H1 (cell line): ENCODE measurements around the gene CCL1. TPM values are rescaled to one million over a fixed set of nuclear protein-coding genes. Genes with fewer than 3 reads are reported as not detected.

Experiments
- CTCF ChIA-PET: fragments of 300-600 bp; sonication (Branson Sonifier 250); formaldehyde crosslinking; loops from one replicate; lab custom pipeline; 2021; ENCODE audit not compliant: partially characterized antibody; lab: Charles Lee
- POLR2A ChIA-PET: fragments of 300-600 bp; sonication (Branson Sonifier 250); formaldehyde crosslinking; loops from one replicate; lab custom pipeline; 2021; ENCODE audit warnings: inconsistent platforms; ENCODE audit not compliant: partially characterized antibody; lab: Charles Lee
- DNase-seq, 2 experiments: peaks; one replicate each; pipeline versions ENCODE4 v3.0.0 to v3.0.0-alpha.2; 2010 to 2022; ENCODE audit warnings: low spot score in 2 of 2, low read depth in 1 of 2, mixed read lengths in 1 of 2
- FAIRE-seq: peaks from 2 replicates; lab custom pipeline; 2011; peaks lifted over from hg19 to GRCh38; lab: Jason Lieb, UNC
- H2AFZ ChIP-seq: 2 replicates; pipeline ENCODE4 v1.8.1; 2012; ENCODE audit warnings: low read length, inconsistent platforms
- H2AK5ac ChIP-seq: 2 replicates; pipeline ENCODE4 v1.6.1; 2013; ENCODE audit warnings: low read depth, low read length
- H2BK120ac ChIP-seq: replicated peaks from 2 replicates; pipeline ENCODE3; 2013; ENCODE audit warnings: low read depth, low read length, inconsistent platforms
- H2BK12ac ChIP-seq: 2 replicates; pipeline ENCODE4 v1.6.1; 2013; ENCODE audit warnings: low read depth, low read length
- H2BK15ac ChIP-seq: 2 replicates; pipeline ENCODE4 v1.6.1; 2013; ENCODE audit warnings: low read length
- H2BK20ac ChIP-seq: 2 replicates; pipeline ENCODE4 v1.6.1; 2013; ENCODE audit warnings: low read length
- H2BK5ac ChIP-seq: 2 replicates; pipeline ENCODE4 v1.6.1; 2013; ENCODE audit warnings: low read depth, low read length
- H3K14ac ChIP-seq: 2 replicates; pipeline ENCODE4 v1.6.1; 2013; ENCODE audit warnings: inconsistent platforms; ENCODE audit not compliant: insufficient read length
- H3K18ac ChIP-seq: 2 replicates; pipeline ENCODE4 v1.6.1; 2013; ENCODE audit warnings: low read length; ENCODE audit errors: extremely low read depth
- H3K23ac ChIP-seq: 2 replicates; pipeline ENCODE4 v1.6.1; 2013; ENCODE audit warnings: inconsistent platforms; ENCODE audit not compliant: insufficient read length
- H3K23me2 ChIP-seq: 2 replicates; pipeline ENCODE4 v1.6.1; 2013; ENCODE audit warnings: low read depth, low read length
- H3K27ac ChIP-seq: 2 replicates; pipeline ENCODE4 v1.6.1; 2011; ENCODE audit warnings: low read depth, low read length, inconsistent platforms
- H3K27me3 ChIP-seq, 4 experiments: replicated peaks in 1 of 4; 1 replicate in 1 of 4; 2 replicates in 3 of 4; pipeline versions ENCODE4 v1.6.1 to v1.8.1; 2011 to 2013; ENCODE audit warnings: low read length in 3 of 4, mild to moderate bottlenecking in 3 of 4, inconsistent platforms in 2 of 4, mixed read lengths in 2 of 4, moderate library complexity in 1 of 4; ENCODE audit not compliant: control insufficient read depth in 3 of 4, insufficient read depth in 3 of 4; ENCODE audit errors: extremely low read depth in 1 of 4
- H3K36me3 ChIP-seq, 4 experiments: 2 replicates each; pipeline versions ENCODE4 v1.6.1 to v1.8.1; 2011 to 2013; ENCODE audit warnings: mild to moderate bottlenecking in 4 of 4, low read length in 3 of 4, moderate library complexity in 2 of 4, control low read depth in 1 of 4, inconsistent platforms in 1 of 4; ENCODE audit not compliant: insufficient read depth in 4 of 4, control insufficient read depth in 2 of 4
- H3K4ac ChIP-seq: replicated peaks from 2 replicates; pipeline ENCODE3; 2013; ENCODE audit warnings: low read length, low read depth, mixed read lengths, inconsistent platforms; ENCODE audit not compliant: insufficient read length
- H3K4me1 ChIP-seq, 4 experiments: replicated peaks in 1 of 4; 1 replicate in 1 of 4; 2 replicates in 3 of 4; pipeline versions ENCODE4 v1.6.1 to v1.8.1; 2011 to 2013; ENCODE audit warnings: low read length in 3 of 4, inconsistent platforms in 2 of 4, mixed read lengths in 1 of 4; ENCODE audit not compliant: insufficient read depth in 4 of 4, control insufficient read depth in 3 of 4
- H3K4me2 ChIP-seq, 2 experiments: 2 replicates each; pipeline versions ENCODE4 v1.6.1 to v1.8.1; 2011 to 2013; ENCODE audit warnings: low read depth in 2 of 2, low read length in 2 of 2, control low read depth in 1 of 2, inconsistent platforms in 1 of 2, mild to moderate bottlenecking in 1 of 2; ENCODE audit not compliant: insufficient read depth in 1 of 2
- H3K4me3 ChIP-seq, 4 experiments: fragments of 200-600, 300-600 bp in 1 of 4; sonication (generic), shearing (Covaris generic), sonication (Bioruptor Twin) in 1 of 4; 2 replicates each; pipeline versions ENCODE4 v1.5.1 to v1.8.1; 2011 to 2016; ENCODE audit warnings: low read length in 4 of 4, low read depth in 3 of 4, control low read depth in 2 of 4, inconsistent platforms in 2 of 4, mild to moderate bottlenecking in 2 of 4, mixed read lengths in 1 of 4, moderate library complexity in 1 of 4; ENCODE audit not compliant: insufficient read depth in 2 of 4; ENCODE audit errors: extremely low read depth in 1 of 4
- H3K56ac ChIP-seq: replicated peaks from 2 replicates; pipeline ENCODE3; 2013; ENCODE audit warnings: low read depth, mild to moderate bottlenecking, mixed read lengths, low read length, inconsistent platforms; ENCODE audit not compliant: insufficient read length
- H3K79me1 ChIP-seq: 2 replicates; pipeline ENCODE4 v1.6.1; 2013; ENCODE audit warnings: low read depth, low read length, control low read depth
- H3K79me2 ChIP-seq, 2 experiments: 2 replicates each; pipeline versions ENCODE4 v1.6.1 to v1.8.1; 2012 to 2013; ENCODE audit warnings: low read length in 2 of 2, mild to moderate bottlenecking in 2 of 2, inconsistent platforms in 1 of 2; ENCODE audit not compliant: insufficient read depth in 2 of 2, control insufficient read depth in 1 of 2
- H3K9ac ChIP-seq, 4 experiments: replicated peaks in 1 of 4; 1 replicate in 1 of 4; 2 replicates in 3 of 4; pipeline versions ENCODE4 v1.6.1 to v1.8.1; 2011 to 2013; ENCODE audit warnings: low read depth in 3 of 4, low read length in 3 of 4, control low read depth in 2 of 4, mild to moderate bottlenecking in 2 of 4, moderate library complexity in 2 of 4, inconsistent platforms in 1 of 4; ENCODE audit errors: extremely low read depth in 1 of 4
- H3K9me3 ChIP-seq, 2 experiments: 2 replicates each; pipeline versions ENCODE4 v1.6.1 to v1.8.1; 2012 to 2013; ENCODE audit warnings: mild to moderate bottlenecking in 2 of 2, moderate library complexity in 2 of 2, control low read depth in 1 of 2, inconsistent platforms in 1 of 2, low read depth in 1 of 2, low read length in 1 of 2, mixed read lengths in 1 of 2; ENCODE audit not compliant: insufficient read depth in 2 of 2
- H4K20me1 ChIP-seq, 2 experiments: replicated peaks in 1 of 2; 2 replicates each; pipeline versions ENCODE3 to v1.8.1; 2011 to 2013; ENCODE audit warnings: inconsistent platforms in 2 of 2, low read length in 2 of 2, mild to moderate bottlenecking in 1 of 2; ENCODE audit not compliant: insufficient read depth in 2 of 2, control insufficient read depth in 1 of 2
- H4K5ac ChIP-seq: 2 replicates; pipeline ENCODE4 v1.6.1; 2013; ENCODE audit warnings: low read length, low read depth, mixed read lengths, inconsistent platforms; ENCODE audit not compliant: insufficient read length
- H4K8ac ChIP-seq: 2 replicates; pipeline ENCODE4 v1.8.0; 2013; ENCODE audit warnings: mild to moderate bottlenecking, moderate library complexity, low read length, inconsistent platforms; ENCODE audit not compliant: insufficient read depth; ENCODE audit errors: extremely low read depth
- H4K91ac ChIP-seq: replicated peaks from 2 replicates; pipeline ENCODE3; 2013; ENCODE audit warnings: low read length, mixed read lengths, inconsistent platforms; ENCODE audit not compliant: insufficient read length
- BRCA1 ChIP-seq: IDR thresholded peaks from 2 replicates; pipeline ENCODE4 v1.6.1; 2012; ENCODE audit warnings: low read depth, low read length, improper control_type of control experiment
- CHD2 ChIP-seq: IDR thresholded peaks from 2 replicates; pipeline ENCODE4 v1.6.1; 2012; ENCODE audit warnings: low read length, improper control_type of control experiment
- FOSL1 ChIP-seq: IDR thresholded peaks from 2 replicates; pipeline ENCODE4 v1.6.1; 2011; ENCODE audit warnings: mild to moderate bottlenecking, low read depth, low read length, moderate library complexity; ENCODE audit not compliant: insufficient read depth
- GABPA ChIP-seq: IDR thresholded peaks from 2 replicates; pipeline ENCODE4 v1.6.1; 2011; ENCODE audit warnings: mild to moderate bottlenecking, low read length, moderate library complexity, borderline replicate concordance; ENCODE audit not compliant: insufficient read depth
- HDAC6 ChIP-seq: IDR thresholded peaks from one replicate; pipeline ENCODE4 v1.7.1; 2012; ENCODE audit warnings: low read depth, mild to moderate bottlenecking, inconsistent platforms, low read length, moderate library complexity
- JUND ChIP-seq: IDR thresholded peaks from 2 replicates; pipeline ENCODE4 v1.6.1; 2011; ENCODE audit warnings: mild to moderate bottlenecking, improper control_type of control experiment, low read length
- MAFK ChIP-seq: IDR thresholded peaks from 2 replicates; pipeline ENCODE4 v1.6.1; 2012; ENCODE audit warnings: low read depth, mild to moderate bottlenecking, improper control_type of control experiment, low read length
- RAD21 ChIP-seq, 2 experiments: IDR thresholded peaks in 1 of 2; conservative IDR thresholded peaks in 1 of 2; 2 replicates each; pipeline ENCODE4 v1.6.1; 2011; ENCODE audit warnings: low read depth in 2 of 2, low read length in 2 of 2, improper control_type of control experiment in 1 of 2, inconsistent platforms in 1 of 2, mild to moderate bottlenecking in 1 of 2, moderate library complexity in 1 of 2
- SP1 ChIP-seq: IDR thresholded peaks from 2 replicates; pipeline ENCODE4 v1.6.1; 2011; ENCODE audit warnings: low read depth, low read length
- SP4 ChIP-seq: IDR thresholded peaks from 2 replicates; pipeline ENCODE4 v1.6.1; 2012; ENCODE audit warnings: low read length, inconsistent platforms
- TCF12 ChIP-seq: IDR thresholded peaks from 2 replicates; pipeline ENCODE4 v1.6.1; 2011; ENCODE audit warnings: low read depth, mild to moderate bottlenecking, low read length
- WGBS, 2 experiments: shearing (Covaris generic) in 1 of 2; methylation state at CpG; one replicate each; pipeline versions ENCODE4 v1.1.6 to v1.1.7; 2013 to 2015; ENCODE audit warnings: low lambda C conversion rate in 2 of 2, mixed read lengths in 2 of 2, inconsistent platforms in 1 of 2, low coverage in 1 of 2, missing lambda C conversion rate in 1 of 2; ENCODE audit not compliant: insufficient replicate concordance in 2 of 2, insufficient coverage in 1 of 2, insufficient read length in 1 of 2; ENCODE audit errors: extremely low coverage in 1 of 2, missing lambda C conversion rate in 1 of 2; 5-methylcytosine and 5-hydroxymethylcytosine counted together
- polyA plus RNA-seq, 7 experiments: library from polyadenylated mRNA; depleted of rRNA in 3 of 7; stranded (reverse) in 5 of 7; unstranded in 2 of 7; fragments of >200 nt in 5 of 7; fragments of 200-250 nt in 2 of 7; gene quantifications; 1 replicate in 5 of 7; 2 replicates in 1 of 7; 4 replicates in 1 of 7; pipeline versions ENCODE4 v1.2.1 to v1.2.3, GENCODE V29; 2011 to 2013; ENCODE audit warnings: missing spikeins in 2 of 7, mixed read lengths in 2 of 7
- total RNA-seq: library from RNA; stranded (reverse); fragmentation: NEBNext Ultra II Directional; extraction: Animal tissue kit (Norgen Biotek cat#: 25700); gene quantifications from 2 replicates; pipeline ENCODE4 v1.2.1, GENCODE V29; 2021
- TF ChIP-seq, protein P1 (sequence below): IDR thresholded peaks from 2 replicates; pipeline ENCODE4 v1.6.1; 2011; ENCODE audit warnings: low read depth, mild to moderate bottlenecking, low read length; ENCODE audit not compliant: insufficient read depth
- TF ChIP-seq, protein P2 (sequence below): IDR thresholded peaks from 2 replicates; pipeline ENCODE4 v1.6.1; 2012; ENCODE audit warnings: inconsistent platforms

Gene CCL1
- total and polyA plus RNA-seq, 2 of the 8 experiments (the other 6 are each of a cell fraction or from before 2014, with no cell fraction given): not detected

DNA sequence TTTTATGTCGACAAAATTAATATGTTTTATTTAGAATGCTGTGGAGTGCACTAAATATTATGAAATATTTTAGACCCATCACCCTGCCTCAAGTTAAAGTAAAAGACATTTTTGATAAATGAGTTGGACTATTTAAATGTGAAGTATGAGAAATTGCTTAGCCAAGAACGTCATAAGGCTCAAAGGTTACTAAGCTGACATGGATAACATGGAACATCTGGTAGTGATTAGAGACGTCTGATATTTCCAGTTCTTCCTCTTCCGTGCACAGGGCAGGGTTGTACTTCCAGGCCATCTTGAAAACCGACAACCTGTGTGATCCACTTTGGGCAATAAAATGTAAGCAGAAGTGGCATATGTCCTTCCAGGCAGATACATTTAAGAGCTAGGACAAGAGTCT, 51.0 kb downstream of the CCL1 start:
- Histone ChIP-seq H3K27ac (no peak overlapping the region), H2AFZ (no peak overlapping the region), H2BK12ac (no peak overlapping the region), H2BK120ac (no peak overlapping the region), H3K79me2 (no peaks in the 10 kb centered on the region), H3K79me1 (no peaks in the 10 kb centered on the region), H2BK15ac (no peak overlapping the region), H3K9me3 (no peaks in the 10 kb centered on the region), H3K36me3 (no peaks in the 10 kb centered on the region), H4K91ac (no peak overlapping the region), H2BK5ac (no peak overlapping the region), H3K18ac (no peak overlapping the region), H2AK5ac (no peak overlapping the region), H3K4me3 (no peak overlapping the region), H3K9ac (no peak overlapping the region), H3K4ac (no peak overlapping the region), H3K23ac (no peak overlapping the region), H3K4me2 (no peak overlapping the region), H3K56ac (no peak overlapping the region), H3K27me3 (no peaks in the 10 kb centered on the region), H4K8ac (no peak overlapping the region), H4K5ac (no peak overlapping the region), H4K20me1 (no peaks in the 10 kb centered on the region), H3K23me2 (no peaks in the 10 kb centered on the region), H3K14ac (no peak overlapping the region), H2BK20ac (no peak overlapping the region), H3K4me1 (no peaks in the 10 kb centered on the region)
- DNase-seq: no peak
- ChIA-PET CTCF (interaction anchor here (1.1 to 13.3 kb wide), 6 partner anchors 9 to 109 kb away, joined by 3 to 210 read pairs (median 4); no protein-coding TSS in a partner anchor), POLR2A (no interaction called here)
- WGBS, 2 experiments: 73% methylated on average over 5 of the region's 5 CpGs; no CpG with 5 or more reads in 1 of the 2 experiments
- no peak for FAIRE-seq
- no peak for TF ChIP-seq TCF12
- TF ChIP-seq, protein P1, sequence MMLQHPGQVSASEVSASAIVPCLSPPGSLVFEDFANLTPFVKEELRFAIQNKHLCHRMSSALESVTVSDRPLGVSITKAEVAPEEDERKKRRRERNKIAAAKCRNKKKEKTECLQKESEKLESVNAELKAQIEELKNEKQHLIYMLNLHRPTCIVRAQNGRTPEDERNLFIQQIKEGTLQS: no peak
- no peak for TF ChIP-seq CHD2
- no peak for TF ChIP-seq SP1
- no peak for TF ChIP-seq GABPA
- no peak for TF ChIP-seq HDAC6
- no peak for TF ChIP-seq JUND
- no peak for TF ChIP-seq RAD21 (IDR thresholded peaks at IDR 0.05 in 1 of 2, conservative IDR thresholded peaks at IDR 0.05 in 1 of 2; ENCODE audit: low read depth in 2 of 2, low read length in 2 of 2)
- no peak for TF ChIP-seq MAFK
- TF ChIP-seq FOSL1: no peak
- TF ChIP-seq BRCA1: no peak
- no peak for TF ChIP-seq SP4
- TF ChIP-seq, protein P2, sequence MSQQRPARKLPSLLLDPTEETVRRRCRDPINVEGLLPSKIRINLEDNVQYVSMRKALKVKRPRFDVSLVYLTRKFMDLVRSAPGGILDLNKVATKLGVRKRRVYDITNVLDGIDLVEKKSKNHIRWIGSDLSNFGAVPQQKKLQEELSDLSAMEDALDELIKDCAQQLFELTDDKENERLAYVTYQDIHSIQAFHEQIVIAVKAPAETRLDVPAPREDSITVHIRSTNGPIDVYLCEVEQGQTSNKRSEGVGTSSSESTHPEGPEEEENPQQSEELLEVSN: no peak
